GM12878 (cell line): Measurements from ENCODE around the gene MSMB.

Experiments used
- BMI1 ChIP-seq: fragments of 450-650 bp; IDR thresholded peaks from 2 replicates; pipeline ENCODE4 v1.6.1; 2016; ENCODE audit warnings: mild to moderate bottlenecking, moderate library complexity, borderline replicate concordance
- CBX3 ChIP-seq: fragments of 200-600 bp; sonication (generic); IDR thresholded peaks from 2 replicates; pipeline ENCODE4 v1.6.1; 2016; ENCODE audit warnings: low read depth, borderline replicate concordance
- CREB1 ChIP-seq: IDR thresholded peaks from 2 replicates; pipeline ENCODE4 v1.6.1; 2012; ENCODE audit warnings: low read depth, mild to moderate bottlenecking, inconsistent platforms
- CTCF ChIP-seq, 3 experiments: IDR thresholded peaks in 2 of 3; conservative IDR thresholded peaks in 1 of 3; 2 replicates each; pipeline ENCODE4 v1.5.1; 2011; ENCODE audit warnings: low read depth in 3 of 3, low read length in 3 of 3, mild to moderate bottlenecking in 3 of 3, control low read depth in 2 of 3, moderate library complexity in 2 of 3, inconsistent platforms in 1 of 3, mixed read lengths in 1 of 3; ENCODE audit not compliant: control insufficient read depth in 2 of 3, insufficient read depth in 1 of 3; ENCODE audit errors: extremely low read depth in 1 of 3
- EP300 ChIP-seq, 2 experiments: fragments of 150-350 bp in 1 of 2; IDR thresholded peaks; 2 replicates each; pipeline ENCODE4 v1.6.1; 2011 to 2012; ENCODE audit warnings: low read depth in 2 of 2, low read length in 2 of 2, borderline replicate concordance in 1 of 2, improper control_type of control experiment in 1 of 2, inconsistent platforms in 1 of 2; ENCODE audit not compliant: control insufficient read depth in 1 of 2
- HDAC6 ChIP-seq: fragments of 200-600 bp; sonication (generic); IDR thresholded peaks from one replicate; pipeline ENCODE4 v1.8.0; 2017; ENCODE audit warnings: antibody characterized with exemption; ENCODE audit not compliant: unreplicated experiment
- MYC ChIP-seq: IDR thresholded peaks from 2 replicates; pipeline ENCODE4 v1.6.1; 2011; ENCODE audit warnings: mild to moderate bottlenecking, low read length, moderate library complexity, inconsistent platforms; ENCODE audit not compliant: insufficient read depth, insufficient replicate concordance, insufficient read length, severe bottlenecking
- POLR2A ChIP-seq: IDR thresholded peaks from 2 replicates; pipeline ENCODE4 v1.6.1; 2011; ENCODE audit warnings: low read depth, mild to moderate bottlenecking, low read length
- RAD21 ChIP-seq: IDR thresholded peaks from 2 replicates; pipeline ENCODE4 v1.6.1; 2011; ENCODE audit warnings: mild to moderate bottlenecking, low read depth, low read length, moderate library complexity; ENCODE audit not compliant: insufficient read depth
- RAD51 ChIP-seq: fragments of 450-650 bp; IDR thresholded peaks from 2 replicates; pipeline ENCODE4 v1.6.1; 2016; ENCODE audit warnings: moderate library complexity, mild to moderate bottlenecking, inconsistent platforms
- YY1 ChIP-seq: IDR thresholded peaks from 2 replicates; pipeline ENCODE4 v1.6.1; 2011; ENCODE audit warnings: low read depth, mild to moderate bottlenecking, low read length
- ZNF274 ChIP-seq: IDR thresholded peaks from one replicate; pipeline ENCODE4 v1.8.0; 2011; ENCODE audit not compliant: insufficient read length, insufficient read depth
- TF ChIP-seq, protein P1 (sequence below): fragments of 450-650 bp; IDR thresholded peaks from 2 replicates; pipeline ENCODE4 v1.6.1; 2017; ENCODE audit warnings: mild to moderate bottlenecking, low read depth, inconsistent platforms; ENCODE audit not compliant: poor library complexity, severe bottlenecking

- TF ChIP-seq CTCF (IDR thresholded peaks at IDR 0.05 in 2 of 3, conservative IDR thresholded peaks at IDR 0.05 in 1 of 3; ENCODE audit: control insufficient read depth in 2 of 3, extremely low read depth in 1 of 3, insufficient read depth in 1 of 3, low read depth in 3 of 3, low read length in 3 of 3) (no peak), RAD51 (no peak), CBX3 (no peak), RAD21 (no peak), EP300 (IDR thresholded peaks at IDR 0.05; ENCODE audit: borderline replicate concordance in 1 of 2, control insufficient read depth in 1 of 2, low read depth in 2 of 2, low read length in 2 of 2) (no peak), YY1 (no peak), BMI1 (no peak), POLR2A (no peak), HDAC6 (no peak), ZNF274 (no peak), MYC (no peak), CREB1 (no peak)
- TF ChIP-seq, protein P1, sequence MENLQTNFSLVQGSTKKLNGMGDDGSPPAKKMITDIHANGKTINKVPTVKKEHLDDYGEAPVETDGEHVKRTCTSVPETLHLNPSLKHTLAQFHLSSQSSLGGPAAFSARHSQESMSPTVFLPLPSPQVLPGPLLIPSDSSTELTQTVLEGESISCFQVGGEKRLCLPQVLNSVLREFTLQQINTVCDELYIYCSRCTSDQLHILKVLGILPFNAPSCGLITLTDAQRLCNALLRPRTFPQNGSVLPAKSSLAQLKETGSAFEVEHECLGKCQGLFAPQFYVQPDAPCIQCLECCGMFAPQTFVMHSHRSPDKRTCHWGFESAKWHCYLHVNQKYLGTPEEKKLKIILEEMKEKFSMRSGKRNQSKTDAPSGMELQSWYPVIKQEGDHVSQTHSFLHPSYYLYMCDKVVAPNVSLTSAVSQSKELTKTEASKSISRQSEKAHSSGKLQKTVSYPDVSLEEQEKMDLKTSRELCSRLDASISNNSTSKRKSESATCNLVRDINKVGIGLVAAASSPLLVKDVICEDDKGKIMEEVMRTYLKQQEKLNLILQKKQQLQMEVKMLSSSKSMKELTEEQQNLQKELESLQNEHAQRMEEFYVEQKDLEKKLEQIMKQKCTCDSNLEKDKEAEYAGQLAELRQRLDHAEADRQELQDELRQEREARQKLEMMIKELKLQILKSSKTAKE, result no peak
Observed at GRCh38 chr10:46070749-46071148, 24.7 kb upstream of the MSMB start.
